Measurements from ENCODE around the gene ZBTB1. TPM values are rescaled to one million over a fixed set of nuclear protein-coding genes. Genes with fewer than 3 reads are reported as not detected.

The ZBTB1 gene
- total RNA-seq, 1 experiment from 2014 or later: 26.0 TPM

DNA sequence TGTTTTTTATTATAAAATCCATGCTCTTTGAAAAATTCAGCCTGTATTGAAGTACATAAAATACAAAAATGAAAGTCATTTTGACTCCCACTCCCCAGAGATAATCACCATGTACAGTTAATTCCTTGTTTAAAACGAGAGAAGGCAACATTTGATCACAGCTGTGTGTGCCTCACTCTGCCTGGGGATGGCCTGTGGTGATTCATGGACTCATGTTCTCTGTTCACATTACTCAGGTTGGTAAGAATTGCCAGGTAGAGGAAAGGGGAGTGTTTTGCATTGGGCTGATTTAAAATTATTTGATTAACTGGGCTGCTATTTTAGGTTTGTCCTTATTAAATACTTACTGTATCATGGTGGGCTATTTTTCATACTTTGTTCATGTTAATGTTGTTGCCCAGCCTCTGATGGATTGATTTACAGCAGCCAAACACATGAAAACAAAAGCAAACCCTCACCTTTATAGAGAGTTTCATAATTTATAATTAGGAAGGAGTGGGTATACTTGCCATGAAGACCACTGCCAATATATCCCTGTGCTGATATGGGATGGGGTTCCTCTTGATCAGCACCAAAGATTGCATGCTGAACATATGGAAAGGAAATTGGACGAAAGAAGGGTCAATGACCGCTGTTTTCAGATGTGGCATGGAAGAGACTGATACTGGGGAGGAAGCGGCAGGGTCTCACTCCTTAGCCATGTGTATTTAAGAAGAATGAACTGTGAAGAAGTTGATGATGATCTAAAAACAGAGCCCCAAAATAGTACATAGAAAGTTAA is 3.0 kb downstream of the ZBTB1 start:
- H3K27ac ChIP-seq (ENCODE audit: low read length): peak overlapping the region; percentile 48
- no peak for TF ChIP-seq EZH2phosphoT487 (IDR thresholded peaks at IDR 0.05; ENCODE audit: borderline replicate concordance, low read length)
- TF ChIP-seq EZH2 (IDR thresholded peaks at IDR 0.05; ENCODE audit: low read length, unreplicated experiment): no peak
- POLR2A ChIA-PET (ENCODE audit: unreplicated experiment): no interaction called here
- H3K4me3 ChIP-seq (ENCODE audit: low read length): peak overlapping the region; percentile 82
- peaks cover 38% of the 10 kb centered on the region for H3K4me1 ChIP-seq (ENCODE audit: insufficient read depth, low read length)
- DNase-seq: peak; percentile 75
- H3K79me2 ChIP-seq (ENCODE audit: low read length): peaks cover 88% of the 10 kb centered on the region
- CTCF ChIA-PET: no interaction called here
- H3K27me3 ChIP-seq (ENCODE audit: low read length): no peaks in the 10 kb centered on the region
- BruUV-seq (replicated peaks): no TSS peak
- ATAC-seq: peak; percentile 4
- peaks cover 64% of the 10 kb centered on the region for H4K20me1 ChIP-seq (ENCODE audit: low read length)
- H3K9me2 ChIP-seq (replicated peaks; ENCODE audit: low read length): no peaks in the 10 kb centered on the region
- peak overlapping the region; percentile 97 for H3K4me2 ChIP-seq (ENCODE audit: low read length)
- H3F3A ChIP-seq (ENCODE audit: low read length, unreplicated experiment): no peaks in the 10 kb centered on the region
- H3K36me3 ChIP-seq (ENCODE audit: low read depth, low read length): peaks cover 8% of the 10 kb centered on the region; the same call in 1 of the 2 replicates
- no peaks in the 10 kb centered on the region for H3K9me3 ChIP-seq (ENCODE audit: low read length)
- H3K9ac ChIP-seq (ENCODE audit: low read length): peak overlapping the region; percentile 23
- intact Hi-C loops (cut with micrococcal nuclease): loop anchor here (2.0 to 10.0 kb wide), 2 partner anchors 13 to 163 kb away; no protein-coding TSS in a partner anchor
- no peak overlapping the region for H2AFZ ChIP-seq (ENCODE audit: low read length)

- Histone ChIP-seq H3K36me3 (ENCODE audit: low read depth, low read length) (peaks cover 11% of the 10 kb centered on the region; the same call in 1 of the 2 replicates), H4K20me1 (ENCODE audit: low read length) (peaks cover 72% of the 10 kb centered on the region), H3K4me1 (ENCODE audit: insufficient read depth, low read length) (peaks cover 38% of the 10 kb centered on the region), H2AFZ (ENCODE audit: low read length) (no peak overlapping the region), H3K27me3 (ENCODE audit: low read length) (no peaks in the 10 kb centered on the region), H3K9ac (ENCODE audit: low read length) (peak overlapping the region; percentile 19; the same call in 1 of the 2 replicates), H3K4me3 (ENCODE audit: low read length) (0 out of 2 replicates have a peak overlapping the region, but pooled peaks have one; percentile 82), H3K9me3 (ENCODE audit: low read length) (no peaks in the 10 kb centered on the region), H3K79me2 (ENCODE audit: low read length) (peaks cover 88% of the 10 kb centered on the region), H3K9me2 (replicated peaks; ENCODE audit: low read length) (no peaks in the 10 kb centered on the region), H3K27ac (ENCODE audit: low read length) (0 out of 2 replicates have a peak overlapping the region, but pooled peaks have one; percentile 33), H3K4me2 (ENCODE audit: low read length) (peak overlapping the region; percentile 97), H3F3A (ENCODE audit: low read length, unreplicated experiment) (no peaks in the 10 kb centered on the region)
- BruUV-seq (replicated peaks): no TSS peak
- intact Hi-C loops (cut with micrococcal nuclease): loop anchor here (10.0 kb wide), 1 partner anchor 163 kb away; no protein-coding TSS in a partner anchor
- TF ChIP-seq EZH2 (IDR thresholded peaks at IDR 0.05; ENCODE audit: low read length, unreplicated experiment): no peak
- no peak for TF ChIP-seq CTCF (conservative IDR thresholded peaks at IDR 0.05; ENCODE audit: low read depth, low read length)
- TF ChIP-seq EZH2phosphoT487 (IDR thresholded peaks at IDR 0.05; ENCODE audit: borderline replicate concordance, low read length): no peak
- POLR2A ChIA-PET (ENCODE audit: unreplicated experiment): no interaction called here
- DNase-seq (no peak), ATAC-seq (no peak)
- CTCF ChIA-PET: no interaction called here
These were observed 3.7 kb downstream of the ZBTB1 start for GRCh38 chr14:64508215-64508776.

DNA sequence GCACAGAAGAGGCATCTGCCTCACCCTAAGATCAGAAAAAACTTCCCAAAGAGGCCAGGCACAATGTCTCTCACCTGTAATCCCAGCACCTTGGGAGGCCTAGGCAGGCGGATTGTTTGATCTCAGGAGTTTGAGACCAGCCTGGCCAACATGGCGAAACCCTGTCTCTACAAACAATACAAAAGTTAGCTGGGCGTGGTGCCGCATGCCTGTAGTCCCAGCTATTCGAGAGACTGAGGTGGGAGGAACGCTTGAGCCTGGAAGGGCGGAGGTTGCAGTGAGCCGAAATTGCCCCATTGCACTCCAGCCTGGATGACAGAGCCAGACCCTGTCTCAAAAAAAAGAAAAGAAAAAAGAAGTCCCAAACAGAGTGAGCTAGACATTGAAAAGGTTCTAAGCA is 4.5 kb downstream of the ZBTB1 start:
- Histone ChIP-seq H3F3A (ENCODE audit: low read length, unreplicated experiment) (no peaks in the 10 kb centered on the region), H3K4me2 (ENCODE audit: low read length) (no peak overlapping the region), H3K9ac (ENCODE audit: low read length) (no peak overlapping the region), H3K4me3 (ENCODE audit: low read length) (no peak overlapping the region), H2AFZ (ENCODE audit: low read length) (no peak overlapping the region), H3K27ac (ENCODE audit: low read length) (no peak overlapping the region), H3K79me2 (ENCODE audit: low read length) (peaks cover 94% of the 10 kb centered on the region), H3K36me3 (ENCODE audit: low read depth, low read length) (peaks cover 11% of the 10 kb centered on the region; the same call in 1 of the 2 replicates), H3K4me1 (ENCODE audit: insufficient read depth, low read length) (peaks cover 39% of the 10 kb centered on the region), H4K20me1 (ENCODE audit: low read length) (peaks cover 76% of the 10 kb centered on the region), H3K9me2 (replicated peaks; ENCODE audit: low read length) (no peaks in the 10 kb centered on the region), H3K27me3 (ENCODE audit: low read length) (no peaks in the 10 kb centered on the region), H3K9me3 (ENCODE audit: low read length) (no peaks in the 10 kb centered on the region)
- ATAC-seq (no peak), DNase-seq (no peak)
- POLR2A ChIA-PET (ENCODE audit: unreplicated experiment): interaction anchor here (0.6 kb wide), 1 partner anchor 171 kb away, joined by 3 read pairs; no protein-coding TSS in a partner anchor
- CTCF ChIA-PET: no interaction called here
- intact Hi-C loops (cut with micrococcal nuclease): loop anchor here (10.0 kb wide), 1 partner anchor 164 kb away; no protein-coding TSS in a partner anchor
- TF ChIP-seq EZH2 (IDR thresholded peaks at IDR 0.05; ENCODE audit: low read length, unreplicated experiment) (no peak), CTCF (conservative IDR thresholded peaks at IDR 0.05; ENCODE audit: low read depth, low read length) (no peak), EZH2phosphoT487 (IDR thresholded peaks at IDR 0.05; ENCODE audit: borderline replicate concordance, low read length) (no peak)
- BruUV-seq (replicated peaks): no TSS peak

All from PC-3 (cell line).